HEK293 (cell line): ENCODE data around the gene SHTN1.
A peak's percentile ranks its signal among the peaks of the same experiment; 100 is the strongest.

Experiments used
- ZFP41 ChIP-seq: fragments of 450-650 bp; formaldehyde crosslinking; IDR thresholded peaks from 2 replicates; pipeline ENCODE4 v1.5.1; 2016; ENCODE audit warnings: missing biosample characterization, missing genetic modification characterization, borderline replicate concordance
- ZIC2 ChIP-seq: fragments of 450-650 bp; formaldehyde crosslinking; IDR thresholded peaks from 2 replicates; pipeline ENCODE4 v1.5.1; 2016; ENCODE audit warnings: missing biosample characterization, missing genetic modification characterization
- TF ChIP-seq, protein P1 (sequence below): fragments of 450-650 bp; formaldehyde crosslinking; IDR thresholded peaks from 2 replicates; pipeline ENCODE4 v1.5.1; 2016; ENCODE audit warnings: missing biosample characterization, missing genetic modification characterization

DNA sequence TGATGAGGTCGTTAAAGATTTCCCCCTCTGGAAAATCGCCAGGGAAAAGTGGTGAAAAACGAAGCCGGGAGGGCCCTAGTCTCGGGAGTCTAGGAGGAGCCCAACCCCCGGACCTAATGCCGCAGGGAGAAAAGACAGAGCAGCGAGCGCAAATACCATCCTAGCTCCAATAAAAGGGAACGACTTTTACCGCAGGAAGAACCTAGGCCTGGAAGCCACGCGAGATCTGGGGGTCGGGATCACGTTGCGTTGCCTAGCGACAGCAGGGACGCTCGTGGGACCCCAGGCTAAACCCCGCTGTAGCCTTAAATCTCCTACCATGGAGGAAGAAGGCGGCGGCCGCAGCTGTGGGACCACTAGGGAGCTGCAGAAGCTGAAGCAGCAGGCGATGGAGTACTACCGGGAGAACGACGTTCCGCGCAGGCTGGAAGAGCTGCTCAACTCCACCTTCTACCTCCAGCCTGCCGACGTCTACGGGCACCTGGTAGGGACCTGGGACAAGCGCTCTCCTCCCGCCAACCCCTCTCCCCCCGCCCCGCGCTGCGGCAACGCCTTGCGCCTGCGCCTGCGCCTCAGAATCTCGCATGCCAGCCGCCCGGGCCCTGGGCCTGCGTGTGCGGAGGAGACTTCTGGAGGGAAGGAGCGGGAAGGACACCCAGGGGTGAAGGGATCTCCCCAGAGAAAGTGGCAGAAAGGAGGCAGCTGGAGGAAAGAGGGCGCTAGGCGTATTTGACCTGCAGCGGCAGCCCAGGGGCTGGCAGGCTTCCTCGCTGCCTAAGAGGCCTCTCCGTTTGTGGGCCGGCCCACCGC lies 155.5 kb downstream of the SHTN1 start, which contains the start of gene ENO4:
- TF ChIP-seq, protein P1, sequence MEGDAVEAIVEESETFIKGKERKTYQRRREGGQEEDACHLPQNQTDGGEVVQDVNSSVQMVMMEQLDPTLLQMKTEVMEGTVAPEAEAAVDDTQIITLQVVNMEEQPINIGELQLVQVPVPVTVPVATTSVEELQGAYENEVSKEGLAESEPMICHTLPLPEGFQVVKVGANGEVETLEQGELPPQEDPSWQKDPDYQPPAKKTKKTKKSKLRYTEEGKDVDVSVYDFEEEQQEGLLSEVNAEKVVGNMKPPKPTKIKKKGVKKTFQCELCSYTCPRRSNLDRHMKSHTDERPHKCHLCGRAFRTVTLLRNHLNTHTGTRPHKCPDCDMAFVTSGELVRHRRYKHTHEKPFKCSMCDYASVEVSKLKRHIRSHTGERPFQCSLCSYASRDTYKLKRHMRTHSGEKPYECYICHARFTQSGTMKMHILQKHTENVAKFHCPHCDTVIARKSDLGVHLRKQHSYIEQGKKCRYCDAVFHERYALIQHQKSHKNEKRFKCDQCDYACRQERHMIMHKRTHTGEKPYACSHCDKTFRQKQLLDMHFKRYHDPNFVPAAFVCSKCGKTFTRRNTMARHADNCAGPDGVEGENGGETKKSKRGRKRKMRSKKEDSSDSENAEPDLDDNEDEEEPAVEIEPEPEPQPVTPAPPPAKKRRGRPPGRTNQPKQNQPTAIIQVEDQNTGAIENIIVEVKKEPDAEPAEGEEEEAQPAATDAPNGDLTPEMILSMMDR (tag by site-specific recombination) = no peak
- TF ChIP-seq ZFP41 (tag by site-specific recombination) = no peak
- 0 out of 2 replicates have a peak, but pooled peaks have one; percentile 6 for TF ChIP-seq ZIC2 (tag by site-specific recombination)
